GM18507 (cell line): Measurements from ENCODE around the gene CDH4.

Experiments used
- DNase-seq: peaks from one replicate; pipeline ENCODE4 v3.0.0; 2011; ENCODE audit warnings: low read depth; ENCODE audit not compliant: insufficient read length; ENCODE audit errors: extremely low spot score
- FAIRE-seq: peaks from 2 replicates; lab custom pipeline; 2011; peaks lifted over from hg19 to GRCh38; lab: Jason Lieb, UNC

The CDH4 gene

DNA sequence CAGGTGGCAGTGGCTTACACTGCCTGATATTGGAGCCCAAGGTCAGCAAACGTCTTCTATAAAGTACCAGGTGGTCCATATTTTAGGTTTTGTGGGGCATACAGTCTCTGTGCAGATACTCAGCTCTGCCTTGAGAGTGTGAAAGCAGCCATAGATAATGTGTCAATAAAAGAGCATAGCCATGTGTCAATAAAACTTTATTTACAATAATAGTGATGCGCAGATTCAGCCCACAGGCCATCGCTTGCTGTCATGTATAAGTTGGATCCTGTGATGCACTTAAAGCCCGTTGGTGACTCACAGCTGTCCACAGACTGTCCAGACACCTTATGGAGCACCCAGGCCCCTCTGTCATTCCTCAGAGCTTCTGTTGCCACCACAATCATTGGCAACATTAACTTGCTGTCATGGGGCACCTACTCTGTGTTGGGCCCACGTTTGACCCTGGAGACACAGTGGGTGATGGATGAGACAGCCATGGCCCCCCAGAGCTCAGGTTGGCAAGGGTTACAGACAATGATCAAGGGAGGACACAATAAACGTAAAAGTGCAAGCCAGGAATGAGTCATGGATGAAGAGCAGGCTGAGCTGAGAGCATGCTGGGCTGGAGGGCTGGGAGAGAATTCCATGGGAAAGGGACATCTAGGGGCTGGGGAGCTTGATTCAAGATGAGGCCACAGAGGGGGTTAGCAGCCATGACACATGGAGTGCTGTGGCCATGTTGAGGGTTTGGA is 640.0 kb downstream of the CDH4 start:
- no peak for FAIRE-seq
- no peak for DNase-seq

DNA sequence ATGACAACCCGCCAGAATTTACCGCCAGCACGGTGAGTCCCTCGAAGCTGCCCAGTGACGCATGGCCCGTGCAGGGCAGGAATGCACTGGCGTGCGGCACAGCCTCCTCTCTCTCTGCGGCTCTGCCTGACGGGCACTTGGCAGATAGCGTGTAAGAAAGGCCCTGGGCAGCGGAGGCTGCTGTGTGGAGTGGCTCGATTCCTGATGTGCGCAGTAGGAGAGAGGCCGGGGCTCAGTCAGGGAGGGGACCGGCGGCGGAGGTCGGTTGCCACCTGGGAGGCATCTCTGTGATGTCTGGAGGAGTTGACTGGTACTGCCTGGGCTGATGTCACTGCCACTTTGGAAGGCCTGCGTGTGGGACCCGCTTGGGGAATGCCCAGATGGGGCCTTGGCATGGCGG is 643.0 kb downstream of the CDH4 start:
- FAIRE-seq (no peak), DNase-seq (no peak)

DNA sequence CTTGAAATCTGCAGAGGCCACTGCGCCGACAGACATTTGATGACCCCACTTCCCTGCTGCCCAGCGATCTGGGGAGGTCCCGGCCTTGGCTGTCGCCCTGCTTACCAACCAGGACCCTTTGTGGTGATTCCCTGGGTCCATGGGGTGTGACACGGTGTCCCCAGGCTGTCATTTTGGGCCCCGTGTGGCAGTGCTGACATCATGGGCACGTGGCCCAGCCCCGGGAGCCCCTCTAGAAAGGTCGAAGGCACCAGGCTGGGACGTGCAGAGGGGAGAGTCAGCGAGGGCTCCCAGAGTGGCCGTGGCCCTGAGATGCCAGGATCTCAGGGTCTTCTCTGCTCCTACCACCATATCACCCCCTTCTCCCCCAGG is 643.6 kb downstream of the CDH4 start:
- DNase-seq (no peak), FAIRE-seq (no peak)

DNA sequence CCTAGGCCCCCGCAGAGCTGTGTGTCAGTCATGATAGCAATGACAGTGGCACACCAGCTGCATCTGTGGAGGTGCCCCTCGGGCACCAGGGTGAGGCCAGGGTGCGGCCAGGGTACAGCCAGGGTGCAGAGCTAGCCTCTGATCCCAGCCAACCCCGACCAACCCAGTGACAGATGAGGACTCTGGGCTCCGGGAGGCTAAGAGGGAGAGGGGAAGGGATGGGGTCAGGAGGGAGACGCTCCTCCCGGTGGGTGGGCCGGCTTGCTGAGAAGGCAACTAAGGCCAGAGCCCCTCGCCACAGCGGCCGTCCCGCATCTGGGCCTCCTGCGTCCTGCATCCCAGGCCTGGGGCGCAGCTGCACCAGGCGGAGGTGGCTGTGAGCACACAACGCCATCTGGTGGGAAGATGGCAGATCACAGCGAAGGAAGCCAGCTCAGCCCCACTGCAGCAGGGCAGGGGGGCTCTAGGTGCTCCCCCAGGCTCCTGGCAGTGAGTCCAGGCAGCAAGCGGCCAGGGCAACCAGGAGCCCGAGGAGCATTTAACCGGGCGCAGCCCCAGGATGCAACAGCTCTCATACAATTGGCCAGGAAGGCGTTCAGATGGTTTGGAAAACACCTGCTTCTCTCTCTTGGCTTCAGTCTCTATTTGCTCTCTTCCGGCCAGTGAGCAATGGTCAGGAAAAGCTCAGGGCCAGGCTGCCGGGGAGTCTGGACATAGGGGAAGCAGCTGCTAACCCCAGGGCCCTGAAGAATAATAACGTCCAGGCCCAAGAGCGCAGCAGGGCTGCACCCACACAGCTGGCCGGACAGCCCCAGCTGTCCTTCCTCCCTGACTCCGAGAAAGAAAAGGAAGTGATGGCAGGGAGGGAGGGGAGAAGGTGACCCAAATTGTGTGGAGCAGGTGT is 644.2 kb downstream of the CDH4 start:
- FAIRE-seq (peak; percentile 49), DNase-seq (peak; percentile 45)

DNA sequence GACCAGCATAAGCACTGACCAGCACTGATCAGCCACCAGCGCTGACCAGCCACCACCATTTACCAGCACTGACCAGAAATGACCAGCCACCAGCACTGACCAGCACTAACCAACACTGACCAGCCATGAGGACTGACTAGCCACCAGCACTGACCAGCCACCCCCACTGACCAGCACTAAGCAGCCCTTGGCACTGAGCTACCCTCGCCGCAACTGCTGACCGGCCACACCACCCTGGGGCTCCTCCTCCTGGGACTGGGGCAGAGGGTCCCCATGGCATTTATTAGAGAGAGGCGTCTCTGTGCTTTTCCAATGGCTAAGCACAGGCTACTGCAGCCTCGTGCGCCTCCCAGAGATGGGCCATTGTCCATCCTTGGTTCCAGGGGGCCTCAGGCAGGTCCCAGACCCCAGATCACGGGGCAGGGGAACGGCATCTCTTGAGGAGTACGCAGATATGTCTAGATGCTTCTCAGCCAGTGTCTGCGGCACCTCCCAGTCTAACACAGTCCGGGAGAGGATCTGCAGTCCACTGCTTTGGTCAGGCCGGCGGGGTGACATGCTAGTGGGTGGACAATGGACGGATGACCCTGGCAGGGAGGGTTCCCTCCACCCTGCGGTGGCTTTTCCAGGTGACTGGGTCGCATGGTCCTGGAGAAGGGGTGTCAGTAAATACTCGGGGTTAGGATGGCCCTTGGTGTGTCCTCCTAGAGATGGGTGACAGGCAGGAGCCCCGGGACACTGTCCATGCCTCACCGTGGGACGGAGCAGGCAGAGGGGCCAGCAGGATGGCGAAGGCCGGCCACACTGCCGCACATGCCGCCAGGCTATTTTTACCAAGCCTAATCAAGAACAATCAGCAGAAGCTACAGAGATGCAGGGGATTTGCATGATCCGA is 645.6 kb downstream of the CDH4 start:
- no peak for FAIRE-seq
- DNase-seq = no peak

DNA sequence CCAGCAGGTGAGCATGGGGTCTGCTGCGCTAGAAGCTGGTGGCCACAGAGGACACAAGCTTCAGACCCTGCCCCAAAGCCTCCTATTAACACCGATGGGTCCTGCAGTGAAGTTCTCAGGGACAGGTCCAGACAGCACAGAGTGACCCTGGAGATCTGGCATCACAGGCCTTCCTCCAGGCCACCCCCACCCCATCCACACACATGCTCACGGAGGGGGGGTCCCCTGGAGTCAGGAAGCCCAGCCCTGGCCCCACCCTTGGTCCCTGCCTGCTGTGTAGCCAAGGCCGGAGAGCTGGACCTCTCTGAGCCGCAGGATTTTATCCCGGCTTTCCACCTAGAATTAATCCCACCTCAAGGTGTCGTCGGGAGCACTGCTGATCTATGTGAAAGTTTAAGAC is 646.3 kb downstream of the CDH4 start:
- DNase-seq (no peak), FAIRE-seq (no peak)

GRCh38 chr20:61900011-61900944 is 648.2 kb downstream of the CDH4 start:
- FAIRE-seq = no peak

GRCh38 chr20:61900945-61901293 is 648.9 kb downstream of the CDH4 start:
- FAIRE-seq (no peak), DNase-seq (no peak)

More at GRCh38 chr20:61900011-61900944, 648.2 kb downstream of the CDH4 start:
- DNase-seq = no peak

DNA sequence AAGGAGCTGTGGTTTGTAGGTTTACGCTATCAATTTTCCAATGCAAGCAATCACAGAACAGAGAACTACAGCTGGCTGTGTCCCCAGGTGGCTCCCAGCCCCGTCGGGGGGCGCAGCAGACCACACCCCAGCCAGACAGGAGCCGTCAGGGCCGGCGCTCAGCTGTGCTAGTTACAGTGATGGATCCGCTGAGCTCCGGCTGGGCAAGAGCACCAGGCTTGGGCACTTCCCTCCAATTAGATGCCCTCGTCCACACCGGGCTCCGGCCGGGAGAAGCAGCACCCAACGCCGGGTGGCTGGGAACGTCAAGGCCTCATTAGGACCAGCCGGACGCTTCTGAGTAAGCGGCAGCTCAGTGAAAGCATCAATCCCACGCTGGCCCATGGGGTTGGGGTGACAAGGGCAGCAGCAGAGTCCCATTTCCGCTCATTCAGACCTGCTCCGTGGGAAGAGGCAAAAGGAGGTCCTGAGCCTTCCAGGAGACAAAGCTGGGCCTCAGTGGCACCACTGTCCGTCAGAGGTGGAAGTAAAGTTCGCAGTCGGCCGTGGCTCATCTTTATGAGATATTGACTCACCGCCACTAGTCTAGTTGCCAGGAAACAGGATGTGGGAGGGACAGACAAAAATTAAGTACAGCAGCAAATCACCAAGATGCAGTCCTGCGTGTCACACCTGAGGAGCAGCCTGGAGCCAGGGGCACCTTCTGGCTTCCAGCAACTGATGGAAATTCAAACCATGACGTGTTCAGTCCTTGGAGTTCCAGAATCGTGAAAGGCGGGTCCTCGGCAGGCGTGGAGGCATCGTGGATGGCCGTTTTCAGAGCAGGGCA is 649.5 kb downstream of the CDH4 start:
- FAIRE-seq (no peak), DNase-seq (no peak)

DNA sequence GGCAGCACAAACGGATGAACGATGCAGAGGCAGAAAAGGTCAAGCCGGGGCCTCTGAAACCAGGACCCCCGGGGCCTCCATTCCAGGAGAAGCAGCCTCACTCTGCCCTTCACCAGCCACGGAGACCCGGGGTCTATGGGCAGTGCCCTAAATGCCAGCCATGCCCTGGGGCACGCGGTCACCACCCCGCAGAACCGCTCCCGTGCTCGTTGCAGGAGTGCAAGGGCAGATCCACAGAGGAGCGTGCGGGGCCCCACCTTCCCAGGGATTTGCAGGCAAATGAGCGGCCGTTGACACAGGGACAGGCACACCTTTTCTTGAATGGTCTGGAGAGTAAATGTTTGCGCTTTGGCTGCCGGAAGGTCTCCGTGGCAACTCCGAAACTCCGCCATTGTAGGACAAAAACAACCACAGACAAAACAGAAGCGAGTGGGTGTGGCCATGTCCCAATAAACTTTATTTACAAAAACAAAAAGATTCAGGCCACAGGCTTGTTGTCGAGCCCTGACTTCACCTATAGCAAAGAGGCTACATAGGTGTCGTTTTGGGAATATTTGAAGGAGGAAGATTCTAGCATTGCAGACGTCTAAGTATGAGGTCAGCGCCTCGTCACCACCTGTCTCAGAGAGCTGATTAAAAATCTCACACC is 650.3 kb downstream of the CDH4 start:
- FAIRE-seq (no peak), DNase-seq (no peak)

DNA sequence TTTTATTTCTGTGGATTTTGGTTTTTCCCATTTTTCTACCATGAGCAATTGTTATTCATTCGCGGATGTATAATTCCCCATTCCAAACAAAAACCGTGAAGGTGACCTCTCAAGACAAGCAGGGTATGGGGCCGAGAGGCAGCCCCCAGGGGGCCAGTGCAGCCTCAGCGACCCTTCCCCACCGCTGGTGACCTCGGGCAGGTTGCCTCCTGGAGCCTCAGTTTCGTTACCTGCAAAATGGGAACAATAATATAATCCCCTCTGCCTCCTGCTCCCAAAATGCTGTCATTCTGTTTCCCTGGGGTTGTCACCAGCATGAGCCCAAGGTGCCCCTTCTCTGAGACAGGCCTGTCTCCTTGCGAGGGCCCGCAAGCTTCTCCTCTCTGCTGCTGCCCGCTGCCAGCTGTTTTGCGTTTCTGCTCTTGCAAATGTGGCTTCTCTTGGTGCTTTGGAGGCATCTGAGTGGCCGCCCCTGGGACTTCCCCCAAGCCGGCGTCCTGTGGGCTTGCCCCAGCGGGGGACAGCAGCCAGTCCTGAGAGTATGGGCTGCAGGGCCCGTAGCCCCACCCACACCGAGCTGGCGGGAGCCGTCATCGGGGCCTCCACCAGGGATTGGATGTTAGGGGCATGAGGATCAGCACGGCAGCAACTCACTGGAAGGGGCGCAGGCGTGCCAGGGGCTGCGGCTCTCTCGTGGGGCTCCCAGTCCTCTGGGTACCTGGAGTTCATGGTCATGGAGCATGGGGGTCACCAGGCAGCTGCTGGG is 651.7 kb downstream of the CDH4 start:
- DNase-seq = no peak
- no peak for FAIRE-seq

DNA sequence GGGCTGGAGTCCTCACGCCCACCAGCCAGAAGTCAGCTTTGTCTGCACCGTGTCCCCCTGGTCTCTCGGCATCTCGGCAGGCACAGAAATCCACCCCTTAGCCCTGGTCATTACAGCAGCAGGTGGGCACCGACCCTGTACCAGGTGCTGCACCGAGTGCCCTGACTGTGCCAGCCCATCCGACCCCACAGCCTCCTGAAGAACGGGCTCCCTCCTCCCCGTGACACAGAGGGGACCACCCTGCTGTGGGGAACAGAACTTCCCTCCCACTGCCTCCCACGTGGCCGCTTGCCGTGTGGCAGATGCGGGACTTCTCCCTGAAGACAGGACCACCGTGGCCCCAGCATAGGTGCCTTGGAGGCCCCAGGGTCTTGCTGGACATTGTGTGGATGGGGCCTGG is 652.4 kb downstream of the CDH4 start:
- FAIRE-seq (no peak), DNase-seq (no peak)

DNA sequence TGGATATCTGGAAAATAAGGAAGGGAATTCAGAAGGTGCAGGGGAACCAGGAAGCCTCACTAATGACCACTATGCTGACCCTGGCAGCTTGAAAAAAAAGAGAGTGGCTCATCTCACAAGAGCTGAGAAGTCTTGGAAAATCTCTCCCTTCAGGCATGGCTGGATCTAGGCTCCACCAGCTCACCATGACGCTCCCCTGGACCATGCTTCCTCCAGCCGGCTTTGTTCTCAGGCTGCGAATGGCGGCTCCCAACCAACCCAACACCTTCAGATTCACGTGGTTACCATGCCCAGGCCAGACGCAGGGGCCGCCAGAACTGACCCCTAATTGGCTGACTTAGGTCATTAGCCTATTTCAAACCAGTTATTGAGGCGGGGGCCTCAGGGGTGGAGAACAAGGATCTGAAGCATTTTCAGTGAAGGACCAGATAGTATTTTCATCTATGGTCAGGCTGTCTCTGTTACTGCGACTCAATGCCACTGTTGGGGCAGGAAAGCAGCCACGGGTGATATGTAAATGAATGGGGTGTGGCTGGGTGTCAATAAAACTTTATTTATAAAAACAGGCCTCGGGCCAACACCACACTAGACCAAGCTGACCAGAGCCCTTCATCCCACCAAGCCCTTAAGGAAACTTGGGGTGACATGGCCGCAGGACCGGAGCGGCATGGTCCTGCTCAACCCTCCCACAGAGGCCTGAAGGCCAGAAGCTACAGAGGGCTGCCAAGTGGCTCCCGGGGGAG is 653.9 kb downstream of the CDH4 start:
- no peak for FAIRE-seq

GRCh38 chr20:61907081-61907891 is 655.2 kb downstream of the CDH4 start:
- FAIRE-seq (no peak), DNase-seq (no peak)

More for the DNA sequence above, 653.9 kb downstream of the CDH4 start:
- no peak for DNase-seq
